Neural cell (in vitro differentiated cells): ENCODE measurements around the gene TRPM3. TPM values are rescaled to one million over a fixed set of nuclear protein-coding genes. Genes with fewer than 3 reads are reported as not detected.

Experiments
- H2AFZ ChIP-seq: fragments of 200-600, 300-800 bp; sonication (generic), shearing (Covaris generic); 2 replicates; pipeline ENCODE4 v1.6.0; 2014; ENCODE audit warnings: low read depth, mild to moderate bottlenecking, antibody characterized with exemption, low read length, moderate library complexity
- H3F3A ChIP-seq: fragments of 200-600 bp; shearing (Covaris generic); 2 replicates; pipeline ENCODE4 v1.6.1; 2016; ENCODE audit warnings: mild to moderate bottlenecking, moderate library complexity, mixed read lengths, antibody characterized with exemption, low read length; ENCODE audit not compliant: insufficient read depth, poor library complexity, severe bottlenecking
- H3K27ac ChIP-seq: fragments of 200-600, 300-800 bp; sonication (generic), shearing (Covaris generic); 2 replicates; pipeline ENCODE4 v1.5.1; 2014; ENCODE audit warnings: mild to moderate bottlenecking, low read length, moderate library complexity
- H3K27me3 ChIP-seq: fragments of 300-800, 200-600 bp; sonication (generic), shearing (Covaris generic); 2 replicates; pipeline ENCODE4 v1.6.0; 2014; ENCODE audit warnings: mild to moderate bottlenecking, low read depth, low read length, moderate library complexity; ENCODE audit not compliant: insufficient read depth
- H3K36me3 ChIP-seq: fragments of 300-800, 200-600 bp; sonication (generic), shearing (Covaris generic); 2 replicates; pipeline ENCODE4 v1.5.1; 2014; ENCODE audit warnings: mild to moderate bottlenecking, antibody characterized with exemption, low read length, moderate library complexity; ENCODE audit not compliant: insufficient read depth
- H3K4me2 ChIP-seq: fragments of 300-800, 200-600 bp; sonication (generic), shearing (Covaris generic); 2 replicates; pipeline ENCODE4 v1.6.0; 2014; ENCODE audit warnings: mild to moderate bottlenecking, low read length
- H3K4me3 ChIP-seq: fragments of 300-800, 200-600 bp; sonication (generic), shearing (Covaris generic); 2 replicates; pipeline ENCODE4 v1.5.1; 2014; ENCODE audit warnings: mild to moderate bottlenecking, low read length, moderate library complexity
- H3K79me2 ChIP-seq: fragments of 200-600 bp; shearing (Covaris generic); replicated peaks from 2 replicates; pipeline ENCODE4 v1.6.0; 2014; ENCODE audit warnings: mild to moderate bottlenecking, low read length, moderate library complexity; ENCODE audit not compliant: insufficient read depth
- H3K9ac ChIP-seq: fragments of 300-800, 200-600 bp; sonication (generic), shearing (Covaris generic); 2 replicates; pipeline ENCODE4 v1.6.1; 2016; ENCODE audit warnings: mild to moderate bottlenecking, low read length, mixed read lengths
- H3K9me2 ChIP-seq: fragments of 200-600 bp; shearing (Covaris generic); 2 replicates; pipeline ENCODE4 v1.6.1; 2016; ENCODE audit warnings: mild to moderate bottlenecking, low read length, mixed read lengths; ENCODE audit not compliant: insufficient read depth
- H3K9me3 ChIP-seq: fragments of 200-600, 300-800 bp; sonication (generic), shearing (Covaris generic); 2 replicates; pipeline ENCODE4 v1.6.1; 2016; ENCODE audit warnings: mild to moderate bottlenecking, mixed run types, low read length, moderate library complexity, mixed read lengths
- H4K20me1 ChIP-seq: fragments of 200-600 bp; shearing (Covaris generic); 2 replicates; pipeline ENCODE4 v1.6.1; 2016; ENCODE audit warnings: mild to moderate bottlenecking, mixed run types; ENCODE audit not compliant: insufficient read depth
- CTCF ChIP-seq: fragments of 450-650 bp; IDR thresholded peaks from 2 replicates; pipeline ENCODE4 v1.5.1; 2014; ENCODE audit warnings: antibody characterized with exemption, mild to moderate bottlenecking, moderate library complexity; ENCODE audit not compliant: poor library complexity, severe bottlenecking
- EP300 ChIP-seq: fragments of 450-650 bp; conservative IDR thresholded peaks from 2 replicates; pipeline ENCODE4 v1.6.1; 2014; ENCODE audit warnings: antibody characterized with exemption, mild to moderate bottlenecking, moderate library complexity; ENCODE audit not compliant: poor library complexity, severe bottlenecking
- EZH2 ChIP-seq: fragments of 200-600, 300-800 bp; shearing (Covaris generic), sonication (generic); IDR thresholded peaks from 2 replicates; pipeline ENCODE4 v1.6.1; 2014; ENCODE audit warnings: antibody characterized with exemption, low read length, borderline replicate concordance, mild to moderate bottlenecking; ENCODE audit not compliant: insufficient read depth, poor library complexity, severe bottlenecking
- MXI1 ChIP-seq: fragments of 450-650 bp; conservative IDR thresholded peaks from 2 replicates; pipeline ENCODE4 v1.6.1; 2014; ENCODE audit warnings: antibody characterized with exemption, mild to moderate bottlenecking; ENCODE audit not compliant: poor library complexity, severe bottlenecking
- POLR2AphosphoS5 ChIP-seq: IDR thresholded peaks from 2 replicates; pipeline ENCODE4 v1.6.1; 2012
- RAD21 ChIP-seq: fragments of 450-650 bp; conservative IDR thresholded peaks from 2 replicates; pipeline ENCODE4 v1.6.1; 2014; ENCODE audit warnings: antibody characterized with exemption, mild to moderate bottlenecking, moderate library complexity
- SMC3 ChIP-seq: fragments of 450-650 bp; conservative IDR thresholded peaks from 2 replicates; pipeline ENCODE4 v1.6.1; 2014; ENCODE audit warnings: antibody characterized with exemption, mild to moderate bottlenecking, moderate library complexity; ENCODE audit not compliant: poor library complexity
- TAF1 ChIP-seq: IDR thresholded peaks from 2 replicates; pipeline ENCODE4 v1.6.1; 2012; ENCODE audit warnings: low read depth
- polyA plus RNA-seq: library from polyadenylated mRNA; depleted of rRNA; stranded (reverse); fragments of >200 nt; gene quantifications from 2 replicates; pipeline ENCODE4 v1.2.3, GENCODE V29; 2014
- TF ChIP-seq, protein P1 (sequence below): IDR thresholded peaks from 2 replicates; pipeline ENCODE4 v1.6.1; 2012; ENCODE audit warnings: borderline replicate concordance

TRPM3 gene
- polyA plus RNA-seq, 1 donor from 2014 or later: 1.3 TPM

DNA sequence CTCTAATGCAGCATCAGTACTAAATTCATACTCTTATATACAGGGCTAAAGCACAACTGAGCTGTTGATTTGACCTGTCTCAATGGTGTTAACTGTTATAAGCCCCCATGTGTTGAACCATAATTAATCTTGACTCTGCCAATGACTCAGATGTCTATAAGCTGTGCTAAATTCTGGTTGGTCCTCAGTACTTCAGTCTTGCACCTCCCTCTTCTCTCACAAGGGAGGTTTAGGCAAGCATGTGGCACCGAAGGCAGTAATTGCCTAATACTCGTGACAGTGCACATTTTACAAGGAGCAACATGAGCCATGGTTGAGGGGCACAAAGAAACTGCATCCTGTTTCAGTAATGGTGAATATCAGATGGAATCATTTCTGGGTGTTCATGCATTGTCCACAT, 255.9 kb downstream of the TRPM3 start:
- H3K4me2 ChIP-seq: no peak overlapping the region
- H3K79me2 ChIP-seq: no peaks in the 10 kb centered on the region
- no peak overlapping the region for H2AFZ ChIP-seq
- peaks cover 4% of the 10 kb centered on the region for H3K9me3 ChIP-seq
- H3K27ac ChIP-seq: no peak overlapping the region
- no peak for TF ChIP-seq EZH2
- no peak for TF ChIP-seq MXI1
- no peak for TF ChIP-seq TAF1
- TF ChIP-seq SMC3: no peak
- no peak for TF ChIP-seq POLR2AphosphoS5
- TF ChIP-seq CTCF: no peak
- TF ChIP-seq RAD21: no peak
- TF ChIP-seq EP300: no peak
- TF ChIP-seq, protein P1, sequence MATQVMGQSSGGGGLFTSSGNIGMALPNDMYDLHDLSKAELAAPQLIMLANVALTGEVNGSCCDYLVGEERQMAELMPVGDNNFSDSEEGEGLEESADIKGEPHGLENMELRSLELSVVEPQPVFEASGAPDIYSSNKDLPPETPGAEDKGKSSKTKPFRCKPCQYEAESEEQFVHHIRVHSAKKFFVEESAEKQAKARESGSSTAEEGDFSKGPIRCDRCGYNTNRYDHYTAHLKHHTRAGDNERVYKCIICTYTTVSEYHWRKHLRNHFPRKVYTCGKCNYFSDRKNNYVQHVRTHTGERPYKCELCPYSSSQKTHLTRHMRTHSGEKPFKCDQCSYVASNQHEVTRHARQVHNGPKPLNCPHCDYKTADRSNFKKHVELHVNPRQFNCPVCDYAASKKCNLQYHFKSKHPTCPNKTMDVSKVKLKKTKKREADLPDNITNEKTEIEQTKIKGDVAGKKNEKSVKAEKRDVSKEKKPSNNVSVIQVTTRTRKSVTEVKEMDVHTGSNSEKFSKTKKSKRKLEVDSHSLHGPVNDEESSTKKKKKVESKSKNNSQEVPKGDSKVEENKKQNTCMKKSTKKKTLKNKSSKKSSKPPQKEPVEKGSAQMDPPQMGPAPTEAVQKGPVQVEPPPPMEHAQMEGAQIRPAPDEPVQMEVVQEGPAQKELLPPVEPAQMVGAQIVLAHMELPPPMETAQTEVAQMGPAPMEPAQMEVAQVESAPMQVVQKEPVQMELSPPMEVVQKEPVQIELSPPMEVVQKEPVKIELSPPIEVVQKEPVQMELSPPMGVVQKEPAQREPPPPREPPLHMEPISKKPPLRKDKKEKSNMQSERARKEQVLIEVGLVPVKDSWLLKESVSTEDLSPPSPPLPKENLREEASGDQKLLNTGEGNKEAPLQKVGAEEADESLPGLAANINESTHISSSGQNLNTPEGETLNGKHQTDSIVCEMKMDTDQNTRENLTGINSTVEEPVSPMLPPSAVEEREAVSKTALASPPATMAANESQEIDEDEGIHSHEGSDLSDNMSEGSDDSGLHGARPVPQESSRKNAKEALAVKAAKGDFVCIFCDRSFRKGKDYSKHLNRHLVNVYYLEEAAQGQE: no peak
- no peaks in the 10 kb centered on the region for H3K36me3 ChIP-seq
- no peak overlapping the region for H3K9ac ChIP-seq
- H3K4me3 ChIP-seq: no peak overlapping the region
- H3F3A ChIP-seq: peaks cover 4% of the 10 kb centered on the region
- H3K9me2 ChIP-seq: no peaks in the 10 kb centered on the region
- no peaks in the 10 kb centered on the region for H4K20me1 ChIP-seq
- no peaks in the 10 kb centered on the region for H3K27me3 ChIP-seq

GRCh38 chr9:70861797-70862196, 259.6 kb downstream of the TRPM3 start:
- no peaks in the 10 kb centered on the region for H3K9me2 ChIP-seq

More at GRCh38 chr9:70861797-70862196, 259.6 kb downstream of the TRPM3 start:
- Histone ChIP-seq H3K9ac (no peak overlapping the region), H3K4me2 (no peak overlapping the region), H2AFZ (no peak overlapping the region), H3K27ac (no peak overlapping the region), H3K4me3 (no peak overlapping the region), H3K79me2 (no peaks in the 10 kb centered on the region), H3K36me3 (no peaks in the 10 kb centered on the region), H4K20me1 (no peaks in the 10 kb centered on the region), H3K9me3 (no peaks in the 10 kb centered on the region), H3F3A (peaks cover 4% of the 10 kb centered on the region), H3K27me3 (no peaks in the 10 kb centered on the region)
- TF ChIP-seq RAD21 (no peak), EZH2 (no peak), CTCF (no peak), SMC3 (no peak), EP300 (no peak), POLR2AphosphoS5 (no peak), MXI1 (no peak), TAF1 (no peak)
- TF ChIP-seq, protein P1: no peak
